GM18498 (cell line): ENCODE results near the gene ZBTB40.

ENCODE experiments used
- ATAC-seq: cut with Tn5 transposase; IDR thresholded peaks from one replicate; pipeline ENCODE4 v1.9.1; 2021; ENCODE audit warnings: mild to moderate bottlenecking, moderate library complexity; ENCODE audit not compliant: unreplicated experiment

The ZBTB40 gene

DNA sequence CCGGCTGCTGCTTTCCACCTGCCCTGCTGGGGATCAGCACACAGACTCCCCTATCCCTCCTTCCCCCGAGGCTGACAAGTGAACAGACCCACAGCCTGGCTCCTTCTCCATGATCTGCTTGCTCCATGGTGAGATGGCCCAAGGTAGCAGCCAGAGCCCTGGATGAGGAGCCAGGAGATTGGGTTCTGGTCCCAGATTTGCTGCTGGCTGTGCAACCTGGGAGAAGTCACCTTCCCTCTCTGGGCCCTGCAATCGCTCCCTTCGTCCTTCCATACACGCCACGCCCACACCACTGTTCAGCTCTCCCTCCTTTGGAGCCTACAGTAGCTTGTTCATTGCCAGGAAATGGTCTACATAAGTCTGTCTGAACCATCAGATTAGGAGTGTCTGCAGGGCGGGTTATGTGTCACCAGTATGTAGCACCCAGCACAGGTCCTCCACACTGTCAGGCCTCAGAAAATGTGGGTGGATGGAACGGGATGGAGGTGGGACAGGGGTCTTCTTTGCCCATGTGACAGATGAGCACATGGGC is 102.4 kb downstream of the ZBTB40 start:
- ATAC-seq = no peak

DNA sequence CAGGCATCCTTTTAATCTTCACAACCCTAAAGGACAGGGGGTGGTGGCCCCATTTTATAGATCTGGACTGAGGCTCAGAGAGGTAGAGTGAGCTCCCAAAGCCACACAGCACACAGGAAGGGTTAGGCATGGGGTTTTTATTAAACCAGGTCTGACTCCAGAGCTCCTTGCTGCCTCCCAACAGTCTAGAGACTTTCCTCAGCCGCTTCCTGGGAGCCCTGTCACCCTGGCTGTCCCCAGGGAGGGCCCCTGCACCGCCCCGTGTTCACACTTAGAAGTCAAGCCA is 103.7 kb downstream of the ZBTB40 start:
- no peak for ATAC-seq

- ATAC-seq = no peak
Measured at GRCh38 chr1:22556391-22557104, 104.9 kb downstream of the ZBTB40 start.

GRCh38 chr1:22557341-22557950 is 105.8 kb downstream of the ZBTB40 start:
- no peak for ATAC-seq

DNA sequence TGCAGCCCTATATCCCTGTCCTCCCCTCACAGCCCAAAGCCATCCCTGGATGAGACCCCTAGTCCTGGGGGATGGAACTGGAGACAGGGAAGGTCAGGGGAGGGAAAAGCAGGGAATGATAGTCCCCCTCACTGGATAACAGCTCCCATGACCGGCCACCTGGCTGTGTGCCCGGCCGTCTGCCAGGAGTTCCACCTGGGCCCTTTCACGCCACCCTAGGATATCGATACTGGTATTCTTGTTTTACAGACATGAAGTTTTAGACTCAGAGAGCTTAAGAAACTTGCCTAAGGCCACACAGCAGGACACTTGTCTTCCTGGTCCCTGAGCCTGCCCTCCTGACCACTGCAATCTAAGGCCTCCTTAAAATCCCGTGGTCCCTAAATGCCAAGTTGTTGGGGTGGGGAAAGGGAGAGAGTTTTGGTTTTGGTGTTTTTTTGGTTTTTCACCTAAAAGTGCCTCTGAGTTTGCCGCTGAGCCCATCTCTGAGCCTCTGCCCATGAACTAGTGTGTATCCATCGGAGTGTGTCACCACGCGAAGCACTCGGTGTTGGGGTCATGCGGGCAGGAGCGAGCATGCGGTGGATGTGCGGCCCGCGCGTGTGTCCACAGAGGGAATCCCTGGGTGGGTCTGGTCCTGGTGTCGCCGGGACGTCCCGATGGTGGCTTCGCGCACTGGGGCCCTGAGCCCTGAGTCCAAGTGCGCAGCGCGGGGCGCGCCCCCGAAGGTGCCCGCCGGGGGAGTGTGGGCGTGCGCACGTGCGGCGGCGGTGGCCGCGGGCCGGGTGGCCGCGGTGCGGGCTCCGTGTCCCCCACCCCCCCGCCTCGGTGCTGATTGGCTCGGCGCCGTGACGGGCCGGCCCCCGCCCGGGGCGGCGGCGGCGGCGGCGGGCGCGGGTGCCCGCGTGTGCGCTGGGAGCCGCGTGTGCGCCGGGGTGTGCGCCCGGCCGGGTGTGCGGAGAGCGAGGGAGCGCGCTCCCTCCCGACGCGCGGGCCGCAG is 111.2 kb downstream of the ZBTB40 start, which contains the start of gene EPHA8:
EPHA8 (plus strand) TSS at position 906 of the 1,000 bp plus-strand sequence. CDS start 147 bp downstream, outside the sequence.
- ATAC-seq = no peak

DNA sequence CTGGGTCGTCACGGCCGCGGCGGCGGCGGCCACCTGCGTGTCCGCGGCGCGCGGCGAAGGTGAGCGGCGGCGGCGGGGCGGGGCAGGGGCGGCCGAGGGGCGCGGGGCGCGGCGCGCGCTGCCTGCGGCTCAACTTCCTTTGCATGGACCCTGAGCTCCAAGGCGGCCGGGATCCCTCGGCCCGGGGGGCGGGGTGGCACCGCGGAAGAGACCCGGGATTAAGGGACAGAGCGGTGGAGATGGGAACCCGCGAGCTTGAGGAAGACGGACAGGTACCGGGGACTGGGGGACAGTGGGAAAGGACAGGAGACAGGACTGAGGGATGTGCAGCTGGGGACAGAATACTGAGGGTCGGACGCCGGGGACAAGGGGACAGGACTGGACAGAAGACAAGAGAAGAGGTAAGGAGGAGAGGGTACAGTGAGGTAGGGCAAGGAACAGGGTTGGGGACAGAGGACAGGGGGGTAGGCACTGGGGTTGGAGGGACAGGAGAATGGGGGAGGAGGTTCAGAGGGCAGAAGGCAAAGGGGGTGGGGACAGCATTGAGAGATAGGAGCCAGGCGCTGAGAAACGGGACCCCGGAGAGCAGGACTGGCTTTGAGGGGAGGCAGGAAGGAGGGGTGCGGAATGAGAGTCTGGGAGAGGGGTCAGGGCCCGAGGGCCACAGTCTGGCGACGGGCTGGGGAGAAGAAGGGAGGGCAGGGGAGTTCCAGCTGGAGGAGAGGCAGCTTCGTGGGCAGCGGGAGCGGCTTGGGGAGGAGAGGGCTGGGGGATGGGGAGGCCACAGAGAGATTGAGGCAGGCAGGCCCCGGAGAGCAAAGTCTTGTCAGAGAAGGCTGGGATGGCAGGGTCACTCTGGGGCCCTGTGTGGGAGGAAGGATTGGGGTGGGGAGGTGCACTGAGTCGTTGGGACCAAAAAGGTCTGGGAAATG is 112.3 kb downstream of the ZBTB40 start:
- no peak for ATAC-seq

GRCh38 chr1:22566161-22566560 is 114.5 kb downstream of the ZBTB40 start:
- no peak for ATAC-seq

DNA sequence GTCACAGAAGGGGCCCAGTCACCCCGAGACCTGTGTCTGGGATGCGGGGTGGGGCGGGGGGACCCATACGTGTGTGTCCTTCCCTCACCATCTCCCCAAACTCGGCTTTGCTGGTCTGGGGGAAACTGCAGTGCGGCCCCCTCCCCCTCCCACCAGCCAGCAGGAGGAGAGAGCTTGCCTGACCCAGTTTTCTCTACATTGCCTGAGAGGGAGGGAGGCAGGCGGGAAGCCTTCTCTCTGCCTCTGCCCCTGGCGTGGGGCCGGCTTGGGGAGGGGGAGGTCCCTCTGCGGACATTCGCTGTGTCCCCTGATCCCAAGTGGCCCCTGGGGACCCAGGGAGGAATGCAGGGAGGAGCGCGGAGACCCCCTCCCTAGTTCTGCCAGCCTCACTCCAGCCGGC is 115.5 kb downstream of the ZBTB40 start:
- ATAC-seq = no peak

- ATAC-seq = no peak
Measured at GRCh38 chr1:22567994-22568393, 116.3 kb downstream of the ZBTB40 start.

DNA sequence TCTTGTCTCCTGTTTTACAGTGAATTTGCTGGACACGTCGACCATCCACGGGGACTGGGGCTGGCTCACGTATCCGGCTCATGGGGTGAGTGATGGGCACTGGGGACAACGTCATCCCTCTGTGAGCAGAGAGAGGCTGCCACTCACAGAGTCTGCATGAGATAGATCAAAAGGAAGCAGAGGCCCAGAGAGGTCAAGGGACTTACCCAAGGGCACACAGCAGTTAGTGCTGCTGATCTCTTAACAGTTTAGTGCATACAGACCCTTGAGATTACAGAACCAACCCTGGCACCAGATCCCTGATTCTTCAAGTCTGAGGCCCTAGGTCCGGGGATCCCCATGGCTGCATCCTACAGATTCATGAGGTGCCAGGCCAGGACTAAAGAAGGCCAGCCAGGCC is 117.6 kb downstream of the ZBTB40 start:
- no peak for ATAC-seq

GRCh38 chr1:22570140-22570909 is 118.7 kb downstream of the ZBTB40 start:
- ATAC-seq = no peak

GRCh38 chr1:22572818-22573217 is 121.2 kb downstream of the ZBTB40 start:
- ATAC-seq = no peak

DNA sequence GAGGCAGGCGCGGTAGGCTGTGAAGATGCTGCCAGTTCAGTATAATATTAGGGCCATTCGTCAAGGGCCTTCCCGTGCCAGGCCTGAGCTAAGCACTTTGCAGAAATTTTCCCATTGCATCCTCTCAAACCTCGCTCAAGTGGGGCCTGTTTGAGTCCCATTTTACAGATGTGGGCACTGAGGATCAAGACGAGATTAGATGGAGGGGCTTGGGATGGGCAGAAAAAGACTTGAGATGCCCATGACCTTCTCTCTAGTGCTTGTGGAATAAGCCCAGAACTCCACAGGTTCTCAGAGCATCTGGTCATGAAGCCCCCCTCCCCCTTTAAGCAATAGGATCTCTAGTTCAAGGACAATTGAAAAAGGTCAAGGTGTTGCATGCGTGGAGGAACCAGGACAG is 121.6 kb downstream of the ZBTB40 start:
- ATAC-seq = no peak

- no peak for ATAC-seq
Measured at GRCh38 chr1:22575532-22576149, 124.0 kb downstream of the ZBTB40 start.

DNA sequence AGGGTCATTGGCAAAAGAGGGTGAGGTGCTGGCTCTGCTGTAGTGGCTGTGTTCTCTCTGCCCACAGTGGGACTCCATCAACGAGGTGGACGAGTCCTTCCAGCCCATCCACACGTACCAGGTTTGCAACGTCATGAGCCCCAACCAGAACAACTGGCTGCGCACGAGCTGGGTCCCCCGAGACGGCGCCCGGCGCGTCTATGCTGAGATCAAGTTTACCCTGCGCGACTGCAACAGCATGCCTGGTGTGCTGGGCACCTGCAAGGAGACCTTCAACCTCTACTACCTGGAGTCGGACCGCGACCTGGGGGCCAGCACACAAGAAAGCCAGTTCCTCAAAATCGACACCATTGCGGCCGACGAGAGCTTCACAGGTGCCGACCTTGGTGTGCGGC is 124.5 kb downstream of the ZBTB40 start:
- ATAC-seq = no peak

DNA sequence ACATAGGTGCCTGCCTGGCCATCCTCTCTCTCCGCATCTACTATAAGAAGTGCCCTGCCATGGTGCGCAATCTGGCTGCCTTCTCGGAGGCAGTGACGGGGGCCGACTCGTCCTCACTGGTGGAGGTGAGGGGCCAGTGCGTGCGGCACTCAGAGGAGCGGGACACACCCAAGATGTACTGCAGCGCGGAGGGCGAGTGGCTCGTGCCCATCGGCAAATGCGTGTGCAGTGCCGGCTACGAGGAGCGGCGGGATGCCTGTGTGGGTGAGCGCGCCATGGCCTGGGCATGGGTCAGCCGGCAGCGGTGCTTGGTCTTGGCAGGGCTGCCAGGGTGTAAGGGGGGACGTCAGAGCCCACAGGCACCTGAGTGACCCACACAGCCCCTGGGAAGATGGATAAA is 125.0 kb downstream of the ZBTB40 start:
- ATAC-seq = no peak

DNA sequence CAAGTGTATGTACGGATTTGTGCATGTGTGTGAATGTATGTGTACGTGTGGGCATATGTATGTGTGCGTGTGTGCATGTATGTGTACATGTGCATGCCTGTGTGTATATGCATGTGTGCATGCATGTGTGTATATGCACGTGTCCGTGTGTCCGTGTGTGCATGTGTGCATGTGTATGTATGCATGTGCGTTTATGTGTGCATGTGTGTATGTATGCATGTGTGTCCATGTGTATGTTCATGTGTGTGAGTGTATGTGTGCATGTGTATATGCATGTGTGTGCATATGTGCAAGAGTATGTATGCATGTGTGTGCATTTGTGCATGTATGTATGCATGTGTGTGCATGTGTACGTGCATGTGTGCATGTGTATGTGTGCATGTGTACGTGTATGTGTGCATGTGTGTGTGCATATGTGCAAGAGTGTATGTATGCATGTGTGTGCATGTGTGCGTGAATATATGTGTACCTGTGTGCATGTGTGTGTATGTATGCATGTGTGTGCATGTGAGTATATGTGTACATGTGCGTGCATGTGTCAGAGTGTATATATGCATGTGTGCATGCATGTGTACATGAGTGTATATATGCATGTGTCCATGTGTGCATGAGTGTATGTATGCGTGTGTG is 127.2 kb downstream of the ZBTB40 start:
- ATAC-seq = no peak

DNA sequence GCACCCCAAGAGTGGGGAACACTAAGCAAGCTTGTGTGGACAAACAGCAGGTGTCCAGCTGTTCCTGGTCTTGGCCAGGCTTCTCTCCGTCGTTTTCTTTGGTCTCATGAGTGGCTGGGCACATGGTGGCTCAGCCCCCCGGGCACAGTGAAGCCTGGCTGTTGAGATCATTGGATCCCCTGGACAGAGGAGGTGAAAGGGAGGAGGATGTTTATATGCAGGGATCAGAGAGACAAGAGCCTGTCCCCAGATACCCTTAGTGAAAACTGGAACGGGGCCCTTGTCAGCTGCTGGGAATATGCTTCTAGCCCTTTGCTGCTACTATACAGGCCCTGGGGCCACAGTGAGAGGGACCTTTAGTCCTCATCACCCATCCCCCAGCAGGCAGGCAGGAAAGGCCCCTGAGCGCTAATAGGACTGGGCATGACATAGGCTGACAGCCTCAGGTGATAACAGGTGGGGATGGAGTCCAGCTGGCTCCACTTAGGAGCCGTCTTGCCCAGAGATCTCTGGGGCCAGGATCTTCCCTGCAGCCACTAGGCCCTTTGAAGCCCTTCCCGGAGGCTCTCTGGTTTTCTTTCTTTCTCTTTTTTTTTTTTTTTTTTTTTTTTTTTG is 128.0 kb downstream of the ZBTB40 start:
- ATAC-seq = no peak
